ENCODE data around the gene INVS.

Gene INVS

DNA sequence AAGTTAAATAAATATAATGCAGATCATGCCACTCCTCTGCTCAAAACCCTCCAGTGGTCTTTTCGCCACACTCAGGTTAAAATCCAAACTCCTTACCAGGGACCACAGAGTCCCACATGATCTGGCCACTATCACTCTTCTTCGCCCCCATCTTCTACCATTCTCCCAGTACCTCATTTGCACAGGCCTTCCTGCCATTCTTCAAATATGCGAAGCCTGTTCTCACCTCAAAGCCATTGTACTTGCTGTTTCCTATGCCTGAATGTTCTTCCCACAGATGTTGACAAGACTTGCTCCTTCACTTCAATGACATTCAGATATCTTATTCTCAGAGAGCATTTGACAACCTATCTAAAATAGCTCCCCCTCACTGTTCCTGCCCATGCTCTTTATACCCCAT lies 242.8 kb downstream of the INVS start:
- DNase-seq: no peak

DNA sequence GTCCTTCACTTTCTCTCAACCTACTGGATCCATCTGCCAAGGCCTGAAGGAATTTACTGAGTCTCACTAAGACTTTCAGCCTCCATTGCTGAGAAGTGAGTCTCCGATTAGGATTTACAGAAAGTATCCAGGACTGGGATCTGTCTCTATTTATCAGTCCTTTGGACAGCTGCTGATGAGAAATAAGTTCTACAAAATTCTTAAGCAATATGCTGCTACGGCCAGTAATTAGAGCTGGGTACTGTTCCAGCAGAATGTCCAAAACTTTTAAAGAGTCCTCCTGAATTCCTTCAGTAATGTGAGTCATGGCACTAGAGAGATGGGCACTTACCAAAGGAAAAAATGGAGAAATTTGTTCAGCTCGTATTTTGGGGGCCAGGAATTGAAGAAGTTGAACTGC lies 247.8 kb downstream of the INVS start:
- DNase-seq: no peak

- DNase-seq: no peak
These were observed 251.1 kb downstream of the INVS start for GRCh38 chr9:100350188-100350587.

Data from stimulated activated CD8-positive, alpha-beta memory T cell treated with anti-CD3 and anti-CD28 coated beads, Interleukin-4, amount 100 ng/mL, for 48 hours (primary cell).